Adipose tissue (tissue), 3 donors: Measurements from ENCODE around the gene CPAMD8. TPM values are rescaled to one million over a fixed set of nuclear protein-coding genes. Genes with fewer than 3 reads are reported as not detected.

Experiments
- H3K27ac ChIP-seq: one replicate; pipeline ENCODE4 v1.5.1; 2013; ENCODE audit warnings: low read depth, low read length
- WGBS, 3 donors: extraction: QIAGEN DNeasy Blood & Tissue Kit; methylation state at CpG; one replicate each; pipeline ENCODE4 v1.1.7; 2013; 5-methylcytosine and 5-hydroxymethylcytosine counted together
- polyA plus RNA-seq, 3 donors: library from polyadenylated mRNA; stranded (reverse); fragments of 200-250 nt; gene quantifications; one replicate each; pipeline ENCODE4 v1.2.3, GENCODE V29; 2013
- donor health status: healthy with polysubstance abuse.
- donor health status: Bipolar disorder and iron deficiency.
- donor health status: healthy.

The CPAMD8 gene
- polyA plus RNA-seq, 3 donors: 1.5 to 56.2 (median 9.6) TPM

DNA sequence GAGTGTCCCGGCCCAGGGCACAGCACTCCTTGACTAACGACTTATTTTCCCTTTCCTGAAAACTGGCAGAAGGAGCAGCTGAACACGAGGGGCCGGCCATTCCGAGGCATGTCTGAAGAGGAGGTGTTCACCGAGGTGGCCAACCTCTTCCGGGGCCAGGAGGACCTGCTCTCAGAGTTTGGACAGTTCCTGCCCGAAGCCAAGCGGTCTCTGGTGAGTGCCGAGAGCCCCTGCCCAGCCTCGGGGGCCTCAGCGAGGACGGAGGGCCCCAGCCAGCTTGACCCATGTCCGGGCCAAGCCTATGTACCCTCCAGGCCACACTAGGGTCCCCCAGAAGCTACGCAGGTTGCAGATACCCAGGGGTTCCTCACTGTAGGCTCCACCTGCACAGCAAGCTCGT is 179.7 kb downstream of the CPAMD8 start:
- H3K27ac ChIP-seq: no peak overlapping the region
- 93 to 97% (median 96%) methylated on average over 16 of the region's 16 CpGs for WGBS, 3 donors

Other genes with a start within 250 kb of the CPAMD8 start
- 10 to 100 TPM; 13.8 to 43.3 (median 36.7) TPM for gene SIN3B, start 197.4 kb downstream of the CPAMD8 start, polyA plus RNA-seq
- 10 to 100 TPM in 1 of 3 donors, 1 to 10 TPM in 2; 5.0 to 17.7 (median 7.9) TPM for gene F2RL3, start 137.8 kb downstream of the CPAMD8 start, polyA plus RNA-seq
- gene HAUS8, start 48.6 kb upstream of the CPAMD8 start, polyA plus RNA-seq: 1 to 10 TPM; 2.7 to 9.0 (median 5.1) TPM
- gene MYO9B, start 49.0 kb upstream of the CPAMD8 start, polyA plus RNA-seq: 10 to 100 TPM; 18.0 to 48.1 (median 45.6) TPM
- gene USE1, start 188.5 kb upstream of the CPAMD8 start, polyA plus RNA-seq: 10 to 100 TPM; 41.1 to 61.7 (median 45.7) TPM
- gene OCEL1, start 199.4 kb upstream of the CPAMD8 start, polyA plus RNA-seq: 10 to 100 TPM; 21.4 to 46.4 (median 30.6) TPM
- gene NR2F6, start 219.1 kb upstream of the CPAMD8 start, polyA plus RNA-seq: 10 to 100 TPM; 11.0 to 44.8 (median 30.2) TPM
- gene USHBP1, start 237.9 kb upstream of the CPAMD8 start, polyA plus RNA-seq: 10 to 100 TPM in 2 of 3 donors, 1 to 10 TPM in 1; 2.5 to 28.0 (median 11.0) TPM
- gene BABAM1, start 240.6 kb upstream of the CPAMD8 start, polyA plus RNA-seq: 10 to 100 TPM; 38.2 to 70.6 (median 65.2) TPM